ENCODE results near the gene SYCP2.

DNA sequence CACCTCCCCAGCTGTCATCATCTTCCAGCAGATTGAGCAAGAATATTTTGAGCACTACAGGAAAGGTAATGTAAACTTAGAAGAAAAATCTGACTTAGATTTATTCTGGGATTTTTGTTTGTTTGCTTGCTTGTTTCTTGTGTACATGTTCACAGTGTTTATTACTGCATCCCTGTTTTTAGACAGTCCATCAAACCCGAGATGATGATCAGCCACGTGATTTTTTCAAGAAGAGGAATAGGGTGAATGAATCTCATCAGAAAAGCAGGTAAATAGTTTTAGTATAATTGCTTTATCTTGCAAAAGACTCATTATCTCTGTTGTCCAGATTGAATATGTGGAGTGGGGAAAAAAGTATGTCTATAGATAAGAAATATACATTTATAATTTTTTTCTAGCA, 8.8 kb upstream of the SYCP2 start:
- TF ChIP-seq POLR2A (IDR thresholded peaks at IDR 0.05) (no peak), POLR2AphosphoS5 (IDR thresholded peaks at IDR 0.05) (no peak), EP300 (IDR thresholded peaks at IDR 0.05) (no peak)
- TF ChIP-seq, protein P1, sequence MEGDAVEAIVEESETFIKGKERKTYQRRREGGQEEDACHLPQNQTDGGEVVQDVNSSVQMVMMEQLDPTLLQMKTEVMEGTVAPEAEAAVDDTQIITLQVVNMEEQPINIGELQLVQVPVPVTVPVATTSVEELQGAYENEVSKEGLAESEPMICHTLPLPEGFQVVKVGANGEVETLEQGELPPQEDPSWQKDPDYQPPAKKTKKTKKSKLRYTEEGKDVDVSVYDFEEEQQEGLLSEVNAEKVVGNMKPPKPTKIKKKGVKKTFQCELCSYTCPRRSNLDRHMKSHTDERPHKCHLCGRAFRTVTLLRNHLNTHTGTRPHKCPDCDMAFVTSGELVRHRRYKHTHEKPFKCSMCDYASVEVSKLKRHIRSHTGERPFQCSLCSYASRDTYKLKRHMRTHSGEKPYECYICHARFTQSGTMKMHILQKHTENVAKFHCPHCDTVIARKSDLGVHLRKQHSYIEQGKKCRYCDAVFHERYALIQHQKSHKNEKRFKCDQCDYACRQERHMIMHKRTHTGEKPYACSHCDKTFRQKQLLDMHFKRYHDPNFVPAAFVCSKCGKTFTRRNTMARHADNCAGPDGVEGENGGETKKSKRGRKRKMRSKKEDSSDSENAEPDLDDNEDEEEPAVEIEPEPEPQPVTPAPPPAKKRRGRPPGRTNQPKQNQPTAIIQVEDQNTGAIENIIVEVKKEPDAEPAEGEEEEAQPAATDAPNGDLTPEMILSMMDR (IDR thresholded peaks at IDR 0.05): no peak
